ENCODE measurements around the gene BMP6.
A peak's percentile ranks its signal among the peaks of the same experiment; 100 is the strongest.

Gene BMP6

GRCh38 chr6:7720346-7720745 lies 5.6 kb upstream of the BMP6 start:
- DNase-seq (ENCODE audit: low spot score): no peak

DNA sequence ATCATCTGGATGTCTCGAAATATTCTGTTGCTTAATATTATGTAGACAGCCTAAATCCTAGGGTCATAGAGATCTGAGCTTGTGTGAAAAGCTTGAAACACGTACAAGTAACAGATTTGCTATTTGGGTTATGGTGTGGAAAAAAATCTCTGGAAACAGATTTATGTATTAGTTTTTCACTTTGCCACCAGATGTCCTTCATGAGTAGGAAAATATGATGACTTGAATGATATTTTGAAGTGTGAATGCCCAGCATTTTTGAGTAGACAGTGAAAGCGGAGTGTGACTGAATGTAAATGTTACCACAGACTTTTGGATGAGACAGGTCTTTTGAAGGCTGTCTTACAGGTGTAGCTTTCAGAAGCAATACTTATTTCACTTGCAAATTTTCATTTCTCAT lies 4.2 kb upstream of the BMP6 start:
- no peak for DNase-seq (ENCODE audit: low spot score)

- DNase-seq (ENCODE audit: low spot score): peak; percentile 51
Observed at GRCh38 chr6:7723041-7723447, 2.9 kb upstream of the BMP6 start.

- DNase-seq (ENCODE audit: low spot score): no peak
Observed at GRCh38 chr6:7723554-7723953, 2.3 kb upstream of the BMP6 start.

GRCh38 chr6:7725412-7725811 lies 487 bp upstream of the BMP6 start:
- no peak for DNase-seq (ENCODE audit: low spot score)

DNA sequence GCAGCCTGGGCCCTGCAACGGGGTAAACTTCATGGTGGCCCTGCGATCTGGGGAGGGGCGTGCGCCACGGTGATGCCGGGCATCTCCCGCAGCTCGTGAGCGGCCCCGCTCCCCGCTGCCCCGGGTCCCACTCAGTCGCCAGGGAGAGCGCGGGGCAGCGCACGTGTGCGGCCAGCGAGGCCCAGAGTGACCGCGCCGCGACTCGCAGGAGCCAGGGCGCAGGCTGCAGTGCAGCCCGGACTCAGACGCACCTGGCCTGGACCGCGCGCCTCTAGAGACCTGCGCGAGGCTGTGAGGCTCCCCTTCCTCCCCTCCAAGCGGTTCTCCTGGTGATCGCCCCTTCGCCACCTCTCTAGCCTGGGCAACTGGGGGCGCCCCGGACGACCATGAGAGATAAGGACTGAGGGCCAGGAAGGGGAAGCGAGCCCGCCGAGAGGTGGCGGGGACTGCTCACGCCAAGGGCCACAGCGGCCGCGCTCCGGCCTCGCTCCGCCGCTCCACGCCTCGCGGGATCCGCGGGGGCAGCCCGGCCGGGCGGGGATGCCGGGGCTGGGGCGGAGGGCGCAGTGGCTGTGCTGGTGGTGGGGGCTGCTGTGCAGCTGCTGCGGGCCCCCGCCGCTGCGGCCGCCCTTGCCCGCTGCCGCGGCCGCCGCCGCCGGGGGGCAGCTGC lies 652 bp downstream of the BMP6 start:
- no peak for DNase-seq (ENCODE audit: low spot score)

GRCh38 chr6:7727086-7727945 lies 1.4 kb downstream of the BMP6 start:
- no peak for DNase-seq (ENCODE audit: low spot score)

GRCh38 chr6:7727946-7728854 lies 2.3 kb downstream of the BMP6 start:
- DNase-seq (ENCODE audit: low spot score): no peak

GRCh38 chr6:7728855-7729590 lies 3.1 kb downstream of the BMP6 start:
- no peak for DNase-seq (ENCODE audit: low spot score)

- no peak for DNase-seq (ENCODE audit: low spot score)
Observed at GRCh38 chr6:7730001-7730783, 4.3 kb downstream of the BMP6 start.

DNA sequence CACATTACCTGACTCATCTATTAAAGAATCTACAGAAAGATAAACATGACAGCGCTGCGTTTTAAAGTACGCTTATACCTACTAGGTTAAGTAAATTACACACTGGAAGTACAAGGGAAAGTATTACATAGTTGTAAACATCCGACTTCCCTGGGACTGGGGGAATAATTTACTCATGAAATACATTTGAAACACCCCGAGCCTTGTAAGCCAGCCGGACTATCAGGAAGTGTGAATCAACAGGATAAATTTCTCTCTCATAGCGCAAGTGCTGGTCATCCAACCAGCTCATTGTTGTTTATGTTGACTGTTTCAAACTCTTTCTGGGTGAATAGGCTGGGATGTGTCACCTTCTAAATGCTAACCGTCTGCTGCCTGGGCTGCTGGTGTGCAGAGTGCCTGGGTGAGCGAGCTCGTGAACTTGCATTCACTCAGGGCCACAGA lies 4.9 kb downstream of the BMP6 start:
- no peak for DNase-seq (ENCODE audit: low spot score)

DNA sequence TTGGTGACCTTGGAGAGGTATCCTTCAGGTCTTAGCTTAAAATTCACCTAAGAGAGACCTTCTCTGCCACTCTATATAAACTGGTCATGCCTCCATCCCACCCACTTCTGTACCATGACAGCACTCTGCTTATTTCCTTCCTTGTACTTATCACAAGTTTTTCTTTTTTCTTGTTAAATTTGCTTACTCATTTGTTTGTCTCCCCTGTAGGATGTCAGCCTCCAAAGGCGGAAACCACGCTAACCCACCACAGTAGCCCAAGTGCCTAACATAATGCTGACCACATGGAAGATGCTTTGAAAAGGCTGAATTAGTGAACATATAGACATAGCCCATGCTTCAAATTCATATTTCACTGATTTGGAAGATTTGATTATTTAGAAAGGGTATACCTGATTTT lies 5.4 kb downstream of the BMP6 start:
- no peak for DNase-seq (ENCODE audit: low spot score)

GRCh38 chr6:7732228-7732627 lies 6.3 kb downstream of the BMP6 start:
- DNase-seq (ENCODE audit: low spot score): no peak

GRCh38 chr6:7734707-7735383 lies 8.9 kb downstream of the BMP6 start:
- DNase-seq (ENCODE audit: low spot score): no peak

- DNase-seq (ENCODE audit: low spot score): no peak
Observed at GRCh38 chr6:7737106-7737505, 11.2 kb downstream of the BMP6 start.

DNA sequence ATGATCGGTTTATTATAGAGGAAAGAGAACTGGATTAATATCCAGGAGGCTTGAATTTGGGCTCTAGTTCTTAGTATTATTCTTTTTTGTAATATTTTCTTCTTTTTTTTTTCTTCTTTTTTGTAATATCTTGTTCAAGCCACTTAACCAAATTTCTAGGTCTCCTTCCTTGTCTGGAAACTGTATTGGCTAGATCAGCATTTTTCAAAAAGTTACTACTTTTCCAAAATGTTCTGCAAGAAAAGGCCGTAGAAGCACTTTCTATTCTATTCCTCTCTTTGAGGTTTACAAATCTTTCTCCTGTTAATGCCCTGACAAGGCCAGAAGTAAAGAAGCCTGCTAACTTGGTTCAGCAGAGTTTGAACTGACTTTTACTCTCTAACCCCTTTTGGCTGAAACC lies 12.0 kb downstream of the BMP6 start:
- no peak for DNase-seq (ENCODE audit: low spot score)

DNA sequence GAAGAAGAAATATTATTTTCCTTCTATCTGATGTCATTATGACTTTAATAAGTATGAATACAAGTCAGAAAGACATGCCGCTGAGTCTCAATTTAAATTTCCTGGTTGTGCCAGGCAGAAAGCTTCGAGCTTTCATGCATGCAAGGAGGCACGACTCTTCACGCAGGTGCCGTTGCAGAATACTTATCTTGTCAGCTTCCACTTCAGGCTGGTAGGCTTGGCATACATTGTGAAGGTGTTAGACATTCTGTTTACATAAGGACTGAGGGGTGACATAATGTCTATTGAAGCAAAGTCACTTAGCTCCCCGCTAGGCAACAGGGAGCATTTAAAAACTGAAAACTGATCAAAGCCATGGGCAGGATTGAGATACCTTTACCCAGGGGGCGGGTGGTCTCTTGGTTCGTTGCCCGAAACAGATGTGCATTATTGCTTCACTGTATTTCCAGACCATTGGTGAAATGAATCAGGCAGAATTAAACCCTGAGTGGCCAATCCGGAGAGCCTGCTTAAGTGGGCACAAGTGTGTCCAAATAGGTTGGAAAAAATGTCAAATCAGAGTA lies 16.4 kb downstream of the BMP6 start:
- DNase-seq (ENCODE audit: low spot score): no peak

DNA sequence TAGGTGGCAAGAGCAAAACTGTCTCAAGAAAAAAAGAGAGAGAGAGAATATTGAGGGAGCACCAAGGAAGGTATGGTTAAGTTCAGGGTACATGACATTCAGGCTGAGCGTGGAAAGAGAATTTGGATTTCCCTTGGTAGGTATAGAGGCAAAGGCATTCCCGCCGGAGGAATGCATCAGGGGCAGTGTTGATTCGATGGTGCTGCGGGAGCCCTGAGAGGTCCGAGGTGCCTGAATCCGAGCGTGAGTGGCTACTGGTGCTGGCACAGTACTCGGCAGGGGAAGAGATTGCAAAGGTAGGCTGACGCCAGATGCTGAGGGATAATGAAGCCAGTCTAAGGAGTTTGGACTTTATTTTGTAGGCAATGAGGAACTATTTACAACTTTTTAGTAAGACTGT lies 20.0 kb downstream of the BMP6 start:
- DNase-seq (ENCODE audit: low spot score): no peak

DNA sequence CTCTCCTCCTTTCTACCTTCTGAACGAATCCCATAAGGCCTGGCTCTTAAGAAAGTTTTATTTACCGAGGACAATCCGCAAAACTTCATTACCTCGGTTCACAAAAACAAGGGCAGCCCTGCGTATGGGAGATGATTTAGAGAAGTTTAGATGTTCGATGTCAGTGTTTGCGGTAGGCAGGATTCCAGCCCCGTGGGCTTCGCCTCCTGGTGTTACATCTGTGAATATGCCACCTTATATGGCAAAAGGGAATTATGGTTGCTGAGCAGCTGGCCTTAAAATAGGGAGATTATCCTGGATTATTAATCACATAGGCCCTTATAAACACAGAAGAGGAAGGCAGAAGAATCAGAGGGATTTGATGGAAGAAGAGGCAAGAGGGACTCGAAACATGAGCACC lies 21.1 kb downstream of the BMP6 start:
- no peak for DNase-seq (ENCODE audit: low spot score)

- DNase-seq (ENCODE audit: low spot score): no peak
Observed at GRCh38 chr6:7747433-7747832, 21.5 kb downstream of the BMP6 start.
